SIG-M5 treated with dmso at 0.1 percent for 504 hours (cell line): ENCODE data around the gene CCNY.
A peak's percentile ranks its signal among the peaks of the same experiment; 100 is the strongest.

Source experiments
- DNase-seq: peaks from one replicate; lab custom pipeline; 2025; ENCODE audit not compliant: unreplicated experiment; lab: John Stamatoyannopoulos, UW

The CCNY gene

DNA sequence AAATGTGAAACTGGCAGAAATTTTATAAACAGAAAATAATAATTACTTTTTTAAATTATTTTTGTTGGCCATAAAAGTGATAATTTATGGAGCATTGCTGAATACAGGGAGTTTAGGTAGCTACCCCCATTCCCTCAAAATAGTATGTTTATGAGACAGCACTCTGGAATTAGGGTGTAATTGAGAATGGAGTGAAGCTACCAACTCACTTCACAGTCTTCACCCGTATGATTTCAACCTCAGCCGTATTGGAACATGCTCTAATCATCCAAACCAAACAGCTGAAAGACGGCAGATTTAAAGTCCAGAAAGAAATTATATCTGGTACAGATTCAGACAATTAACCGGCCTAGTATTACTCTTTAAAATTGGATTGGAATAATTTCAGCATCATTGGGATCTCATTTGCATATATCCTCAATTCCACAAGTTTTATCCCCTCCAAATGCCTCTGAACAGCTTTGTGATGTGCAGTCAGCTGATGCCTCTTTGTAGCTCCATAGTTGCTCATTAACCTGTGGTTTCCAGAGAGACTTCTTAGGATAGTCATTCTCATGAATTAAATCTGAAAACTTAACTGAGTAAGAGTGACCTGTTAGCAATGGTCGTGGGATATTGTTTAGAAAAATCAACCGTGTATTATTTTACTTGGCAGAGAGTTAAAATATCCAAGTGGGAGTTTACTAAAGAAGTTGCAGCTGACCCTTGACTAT is 209.7 kb downstream of the CCNY start:
- DNase-seq, result no peak

DNA sequence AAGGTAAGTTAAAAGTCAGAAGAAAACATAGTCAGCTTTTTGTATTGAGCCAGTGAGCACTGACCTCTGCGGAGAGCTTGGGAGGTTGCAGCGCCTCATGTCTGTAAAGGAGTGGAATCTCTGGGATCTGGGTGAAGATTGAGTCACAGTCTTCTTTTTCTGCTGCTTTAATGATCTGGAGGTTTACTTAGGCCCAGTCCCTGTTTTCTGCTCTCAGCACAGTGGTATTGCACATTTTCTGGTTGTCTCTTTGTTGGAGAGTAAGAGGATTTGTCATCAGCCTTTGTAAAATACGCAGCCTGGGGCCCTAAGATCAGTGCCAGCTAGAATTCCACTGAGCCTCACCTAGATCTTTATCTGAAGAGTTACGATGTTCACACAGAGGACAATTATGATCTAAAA is 210.5 kb downstream of the CCNY start:
- DNase-seq, result peak; percentile 20

DNA sequence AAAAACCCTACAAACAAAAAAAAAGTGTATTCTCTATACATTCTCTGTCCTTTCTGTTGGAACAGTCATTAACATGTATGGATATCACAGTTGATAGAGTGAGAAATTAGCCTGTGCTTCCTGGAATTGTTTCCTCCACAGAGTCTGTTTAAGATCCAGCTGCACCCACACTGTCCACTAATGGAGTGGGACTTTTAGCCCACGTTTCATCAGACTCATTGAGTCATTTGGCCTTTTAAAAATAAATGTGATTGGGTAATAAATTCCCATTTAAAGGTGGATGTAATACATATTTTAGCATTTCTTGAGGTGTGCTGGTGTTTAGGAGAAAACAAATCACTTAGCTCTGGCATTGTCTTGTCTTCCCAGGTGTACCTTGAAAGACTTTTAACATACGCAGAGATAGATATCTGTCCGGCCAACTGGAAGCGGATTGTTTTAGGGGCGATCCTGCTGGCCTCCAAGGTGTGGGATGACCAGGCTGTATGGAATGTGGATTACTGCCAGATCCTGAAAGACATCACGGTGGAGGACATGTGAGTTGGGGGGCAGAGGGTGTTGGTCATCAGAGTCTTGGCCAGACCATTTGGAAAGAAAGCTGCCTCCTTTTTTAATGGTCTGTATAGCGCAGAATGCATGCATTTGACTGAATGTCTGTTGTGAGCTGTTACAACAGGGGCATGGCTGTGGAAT is 216.5 kb downstream of the CCNY start:
- DNase-seq, result no peak

DNA sequence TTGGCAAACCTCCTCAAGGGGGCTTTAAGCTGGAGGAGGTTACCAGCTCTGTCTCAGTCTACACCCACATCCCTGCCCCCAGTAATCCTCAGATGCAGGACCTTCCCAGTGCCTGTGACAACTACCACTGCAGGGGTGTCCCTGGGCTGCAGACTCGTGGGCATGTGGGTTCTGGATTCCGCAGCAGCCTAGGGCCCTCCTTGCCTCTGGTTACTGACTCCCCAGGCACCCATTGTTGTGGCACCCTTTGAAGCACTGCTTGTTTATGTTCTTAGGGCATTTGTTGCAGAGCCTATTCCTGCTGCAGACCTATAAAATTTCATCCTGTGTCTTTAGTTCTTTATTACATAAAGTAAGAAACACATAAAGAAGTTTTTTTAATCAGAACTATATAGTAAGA is 217.7 kb downstream of the CCNY start:
- DNase-seq, result no peak

DNA sequence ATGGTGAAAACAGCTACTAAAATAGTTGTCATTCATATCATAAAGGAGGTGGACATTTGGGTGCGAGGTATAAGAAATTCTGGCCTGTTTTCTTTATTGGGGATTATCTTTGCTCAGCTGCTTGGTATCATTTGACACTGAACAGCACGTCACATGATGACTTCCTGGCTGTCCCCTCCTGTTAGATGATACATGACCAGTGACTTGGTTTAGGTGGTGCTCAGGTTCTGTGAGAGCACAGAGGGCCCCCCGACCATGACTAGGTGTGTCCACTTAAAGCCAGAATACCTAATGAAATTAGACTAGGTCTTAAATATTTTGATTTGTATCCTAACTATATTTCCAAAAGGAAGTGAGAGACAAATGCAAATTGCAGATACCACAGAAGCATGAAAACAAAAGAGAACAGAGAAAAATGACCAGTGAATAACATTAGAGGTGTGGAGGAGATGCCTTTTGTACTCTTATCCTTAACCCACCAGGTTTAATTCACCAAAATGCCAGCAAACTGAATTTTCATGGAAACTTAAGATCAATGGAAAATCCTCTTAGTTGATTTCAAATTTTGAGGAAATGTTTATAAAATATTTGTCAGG is 218.2 kb downstream of the CCNY start:
- no peak for DNase-seq

DNA sequence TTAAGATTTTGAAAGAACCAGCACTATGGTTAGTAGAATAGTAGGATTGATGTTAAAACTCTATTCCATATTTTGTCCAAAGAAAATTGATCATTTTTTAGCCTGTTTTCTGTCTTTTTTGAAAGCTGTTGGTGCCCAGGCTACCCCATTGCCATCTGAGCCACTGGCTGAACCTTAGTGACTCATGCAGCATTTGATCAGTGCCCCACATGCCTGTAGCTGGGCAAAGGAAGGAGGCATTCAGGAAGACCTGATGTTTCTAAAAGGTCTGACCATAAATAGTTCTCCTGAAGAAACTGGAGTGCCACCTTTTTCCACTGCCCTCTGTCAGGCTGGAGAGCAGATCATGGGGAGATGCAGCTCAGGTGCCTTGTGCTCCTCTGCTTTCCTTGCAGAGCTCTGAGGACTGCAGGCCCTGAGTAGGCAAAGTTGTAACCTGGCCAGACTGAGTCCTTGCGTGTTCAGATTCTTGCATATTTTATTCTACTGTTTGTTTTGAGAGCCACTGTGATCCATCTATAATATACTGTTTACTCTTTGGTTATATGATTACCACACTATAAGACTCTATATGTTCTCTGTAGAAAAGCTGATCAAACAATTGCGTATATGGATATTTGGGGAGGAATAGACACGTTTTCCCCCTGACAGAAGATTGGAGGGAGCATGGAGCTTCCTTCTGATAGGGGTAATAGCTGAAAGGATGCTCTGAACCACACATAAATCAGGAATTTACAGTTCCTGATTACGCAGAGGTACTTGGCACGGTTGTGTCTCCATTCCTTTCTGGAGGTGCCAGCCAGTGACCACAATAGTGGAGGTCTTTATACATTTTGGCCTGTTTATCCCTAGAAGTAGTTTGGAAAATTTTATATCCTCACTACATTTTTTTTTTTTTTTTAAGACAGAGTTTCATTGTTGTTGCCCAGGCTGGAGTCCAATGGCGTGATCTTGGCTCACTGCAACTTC is 219.9 kb downstream of the CCNY start:
- no peak for DNase-seq

DNA sequence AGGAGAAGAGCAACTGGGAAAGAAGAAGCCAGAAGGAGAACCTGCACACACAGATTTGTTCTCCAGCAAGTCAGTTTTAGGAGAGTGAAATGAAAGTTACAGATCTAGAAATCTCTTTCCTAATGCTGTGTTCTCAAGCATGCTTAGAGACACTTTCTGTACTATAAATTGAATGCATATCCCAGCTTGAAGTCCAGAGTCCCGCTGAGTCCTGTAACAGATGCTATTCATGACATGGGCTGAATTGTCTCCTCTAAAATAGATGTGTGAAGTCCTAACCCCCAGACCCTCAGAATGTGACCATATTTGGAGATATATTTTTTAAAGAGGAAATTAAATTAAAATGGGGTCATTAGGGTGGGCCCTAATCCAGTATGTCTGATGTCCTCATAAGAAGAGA is 222.0 kb downstream of the CCNY start:
- no peak for DNase-seq

DNA sequence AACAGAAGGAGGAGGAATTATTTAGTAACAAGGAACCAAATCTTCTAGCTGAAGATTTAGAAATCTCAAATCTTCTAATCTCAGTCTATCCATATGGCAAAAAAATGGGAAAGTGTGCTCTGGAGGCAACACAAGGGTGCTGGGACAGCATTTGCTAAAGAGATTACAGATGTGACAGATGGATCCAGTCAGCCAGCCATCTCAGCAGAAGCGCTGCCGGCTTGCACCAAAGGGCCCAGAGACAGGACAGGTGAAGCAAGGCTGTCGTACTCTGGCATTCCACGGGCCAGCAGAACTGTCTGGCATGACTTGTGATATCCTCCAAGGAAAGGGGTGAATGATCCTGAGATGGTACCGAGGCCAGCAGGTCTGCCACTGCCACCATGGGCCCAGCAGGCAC is 223.1 kb downstream of the CCNY start:
- no peak for DNase-seq

DNA sequence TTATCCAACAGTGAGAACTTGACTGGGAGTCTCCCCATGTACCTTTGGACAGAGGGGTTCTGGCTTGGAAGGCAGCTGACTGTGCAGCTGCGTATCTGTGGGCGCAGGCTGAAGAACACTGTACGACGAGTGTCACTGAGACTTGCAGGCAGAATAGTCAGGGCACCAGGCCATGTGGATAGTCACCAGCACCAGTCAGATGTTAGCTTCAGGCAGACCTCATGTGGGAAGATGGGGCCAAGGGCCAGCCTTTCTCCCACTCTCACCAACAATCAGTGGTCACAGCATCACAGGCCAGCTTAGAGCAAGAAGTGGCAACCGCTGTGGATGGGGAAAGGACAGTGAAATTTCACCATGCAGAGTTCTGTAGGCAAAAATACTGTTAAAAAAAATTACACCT is 225.4 kb downstream of the CCNY start:
- no peak for DNase-seq

DNA sequence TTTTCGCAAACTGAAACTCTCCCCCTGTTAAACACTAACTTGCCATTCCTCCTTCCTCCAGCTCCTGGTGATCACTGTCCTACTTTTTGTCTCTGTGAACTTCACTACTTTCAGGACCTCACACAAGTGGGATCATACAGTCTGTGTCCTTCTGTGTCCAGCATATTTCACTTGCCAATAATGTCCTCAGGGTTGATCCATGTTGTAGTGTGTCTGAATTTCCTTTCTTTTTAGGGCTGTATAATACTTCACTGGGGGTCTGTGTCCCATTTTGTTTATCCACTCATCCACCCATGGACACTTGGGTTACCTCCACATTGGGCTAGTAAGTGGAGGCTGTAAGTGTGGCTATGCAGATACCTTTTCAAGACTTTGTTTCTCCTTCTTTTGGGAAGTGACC is 226.1 kb downstream of the CCNY start:
- no peak for DNase-seq

DNA sequence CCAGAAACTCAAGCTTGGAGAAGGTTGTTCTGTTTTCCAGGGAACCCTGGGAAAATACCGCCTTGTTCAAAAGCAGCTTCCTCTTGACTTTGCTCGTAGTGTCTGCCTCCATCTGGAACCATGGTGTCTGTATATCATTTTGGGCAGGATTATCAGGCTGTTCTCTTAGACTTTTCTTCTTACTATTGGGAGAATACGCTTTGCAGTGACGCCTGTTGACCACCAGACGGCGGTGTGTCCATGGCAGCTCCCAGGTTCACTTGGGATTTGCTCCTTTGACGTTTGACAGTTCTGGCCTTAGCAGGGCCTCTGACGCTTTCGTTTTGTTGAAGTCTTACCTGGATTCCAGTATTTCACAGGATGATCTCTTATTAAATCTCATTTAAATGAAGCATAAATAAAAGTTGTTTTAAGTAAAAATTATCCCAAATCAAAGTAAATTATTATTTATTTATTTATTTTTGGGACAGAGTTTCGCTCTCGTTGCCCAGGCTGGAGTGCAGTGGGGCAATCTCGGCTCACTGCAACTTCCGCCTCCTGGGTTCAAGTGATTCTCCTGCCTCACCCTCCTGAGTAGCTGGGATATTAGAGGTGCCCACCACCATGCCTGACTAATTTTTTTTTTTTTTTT is 227.1 kb downstream of the CCNY start:
- DNase-seq, result peak; percentile 67

DNA sequence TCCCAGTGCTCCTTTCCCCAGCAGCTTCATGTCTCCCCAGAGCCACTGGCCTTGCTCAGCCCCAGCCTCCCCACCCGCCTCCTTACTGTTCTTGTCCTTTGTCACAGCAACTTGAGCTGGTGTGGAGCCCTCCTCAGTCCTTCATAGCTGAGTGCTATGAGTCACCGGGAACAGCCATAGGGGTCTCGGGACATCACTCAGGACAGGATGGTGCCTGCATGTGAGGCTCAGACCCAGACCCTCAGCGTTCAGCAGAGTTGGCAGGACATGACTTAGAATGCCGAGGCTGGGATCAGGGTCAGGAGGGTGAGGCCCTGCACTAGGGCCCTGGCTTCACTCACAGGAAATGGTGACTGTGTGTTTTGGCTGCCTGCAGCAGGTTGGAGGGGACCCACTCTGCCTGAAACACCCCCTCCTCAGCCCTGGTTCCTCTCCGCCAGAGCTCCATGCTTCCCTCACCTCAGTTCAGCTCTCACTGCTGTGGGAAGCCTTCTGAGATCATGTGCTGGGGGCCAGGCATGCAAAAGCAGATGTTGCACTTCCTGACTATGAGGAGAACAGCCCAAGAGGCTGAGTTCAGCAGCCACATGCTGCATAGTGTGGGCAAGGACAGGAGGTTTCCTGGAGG is 228.1 kb downstream of the CCNY start:
- no peak for DNase-seq

DNA sequence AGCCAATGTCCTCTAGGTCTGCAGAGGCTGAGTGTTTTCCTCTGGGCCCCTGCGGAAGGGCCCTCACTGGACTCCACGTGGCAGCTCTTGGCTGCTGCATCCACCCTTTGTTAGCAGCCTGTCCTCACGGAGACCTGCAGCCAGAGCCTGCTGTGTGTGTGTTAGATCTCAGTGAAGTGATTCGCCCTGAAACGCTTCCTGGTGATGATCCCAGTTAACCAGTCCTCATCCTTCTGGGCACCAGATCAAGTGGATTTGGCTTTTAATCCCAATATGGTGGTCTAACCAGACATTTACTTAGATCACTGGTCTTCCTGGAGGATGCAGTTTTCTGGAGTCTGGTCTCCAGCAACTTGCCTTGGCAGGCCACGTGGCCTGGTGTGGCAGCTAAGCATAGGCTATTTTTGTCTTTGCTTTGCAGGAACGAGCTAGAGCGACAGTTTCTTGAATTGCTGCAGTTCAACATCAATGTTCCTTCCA is 229.3 kb downstream of the CCNY start:
- no peak for DNase-seq

DNA sequence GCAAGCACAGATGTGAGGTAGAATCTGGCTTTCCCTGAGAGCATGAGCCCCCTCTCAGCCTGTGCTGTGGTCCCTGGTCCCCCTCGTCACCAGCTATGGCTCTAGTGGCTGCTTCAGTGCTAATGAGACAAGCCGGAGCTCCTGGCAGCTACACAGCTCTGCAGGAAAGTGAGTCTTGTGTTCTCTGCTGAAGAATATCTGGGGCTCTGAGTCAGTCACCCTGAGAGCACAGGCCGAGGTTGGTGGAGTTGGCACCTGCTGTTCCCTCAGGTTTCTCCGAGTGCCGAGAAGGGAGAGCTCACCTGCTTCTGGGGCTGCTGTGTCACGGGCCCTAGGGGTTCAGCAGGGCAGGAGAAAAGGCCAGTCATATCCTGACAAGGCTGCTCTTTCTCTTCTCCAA is 231.6 kb downstream of the CCNY start:
- no peak for DNase-seq

DNA sequence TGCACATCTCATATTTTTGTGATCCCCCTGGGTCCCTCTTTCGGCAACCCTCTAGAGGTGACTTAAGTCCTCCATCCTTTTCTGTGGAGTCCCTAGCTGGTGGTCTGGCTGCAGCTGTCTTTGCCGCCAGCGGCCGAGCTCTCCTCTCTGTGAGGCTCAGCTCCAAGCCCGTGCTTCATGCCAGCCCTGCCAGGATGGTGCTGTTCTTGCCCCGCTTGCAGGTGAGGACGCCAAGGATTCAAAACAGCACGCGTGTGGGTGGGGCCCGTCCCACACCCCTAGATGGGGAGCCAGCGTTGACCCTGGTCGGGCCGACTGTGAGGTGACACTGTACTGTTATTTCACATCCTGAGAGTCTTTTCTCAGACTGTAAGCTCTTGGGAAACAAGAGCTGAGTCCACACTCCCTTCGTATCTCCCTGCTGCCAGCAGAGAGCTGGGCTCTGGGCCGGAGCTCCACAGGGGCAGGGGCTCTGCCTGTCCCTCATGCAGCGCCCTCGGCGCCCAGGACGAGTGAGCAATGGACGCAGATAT is 232.2 kb downstream of the CCNY start:
- DNase-seq, result no peak

DNA sequence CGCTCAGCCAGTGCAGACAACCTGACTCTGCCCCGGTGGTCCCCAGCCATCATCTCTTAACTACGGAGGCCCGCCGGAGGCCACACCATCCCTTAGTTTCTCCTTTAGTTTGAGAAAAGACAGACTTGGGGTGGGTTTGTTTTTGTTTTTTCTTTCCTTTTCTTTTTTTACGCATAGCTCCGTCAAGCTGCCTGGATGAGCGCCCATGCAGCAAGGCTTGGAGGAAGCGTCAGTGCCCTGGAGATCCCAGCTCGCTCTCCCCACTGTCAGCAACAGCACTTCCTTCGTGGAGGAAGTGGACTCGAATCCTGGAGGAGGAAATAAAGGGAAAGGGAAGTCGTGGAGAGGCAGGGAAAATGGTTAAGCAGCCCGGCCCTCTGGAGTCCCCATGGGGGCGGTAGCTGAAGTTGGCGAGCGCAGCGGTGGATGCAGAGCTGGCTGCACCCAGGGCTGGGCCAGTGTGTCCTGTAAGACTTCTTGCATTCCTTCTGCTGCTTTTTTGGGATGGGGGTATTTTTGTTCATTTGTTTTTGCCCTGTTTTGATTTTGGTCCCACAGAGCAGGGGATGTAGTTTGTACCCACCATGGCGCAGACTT is 232.9 kb downstream of the CCNY start:
- DNase-seq, result no peak

DNA sequence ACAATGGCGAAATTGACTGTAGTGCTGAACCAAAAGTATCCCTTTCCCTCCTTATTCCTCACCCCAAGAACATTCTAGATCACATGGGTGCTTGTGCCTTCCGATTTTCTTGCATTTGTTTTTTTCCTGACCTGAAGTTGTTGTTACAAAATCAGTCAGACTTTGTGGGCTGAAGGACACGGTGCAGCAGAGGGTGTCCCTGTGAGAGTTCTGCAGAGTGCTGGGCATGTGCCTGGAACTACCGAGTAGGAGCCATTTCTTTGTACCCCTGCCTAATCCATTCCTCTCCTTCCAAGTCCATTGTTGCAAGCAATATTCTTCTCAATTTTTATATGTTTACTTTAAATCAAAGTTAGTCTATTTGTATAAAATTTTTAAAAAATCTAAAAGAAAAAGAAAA is 233.5 kb downstream of the CCNY start:
- DNase-seq, result no peak

DNA sequence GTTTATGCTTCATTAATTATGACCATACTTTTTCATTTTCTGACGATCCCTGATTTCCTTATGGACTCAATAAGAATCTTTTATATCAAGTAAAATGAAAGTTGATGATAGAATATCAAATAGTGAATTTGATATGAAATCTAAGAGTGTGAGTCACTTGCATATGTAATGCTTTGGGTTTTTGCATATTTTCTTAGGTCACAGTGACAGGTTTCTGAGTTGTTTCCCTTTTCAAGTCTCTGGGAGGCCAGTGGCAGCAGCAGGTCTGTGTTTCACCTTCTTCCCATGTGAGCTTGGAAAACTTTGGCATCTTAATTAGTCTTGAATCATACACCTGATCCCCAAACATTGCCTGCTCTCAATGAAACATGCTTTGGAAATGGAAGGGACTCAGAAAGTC is 234.1 kb downstream of the CCNY start:
- no peak for DNase-seq

DNA sequence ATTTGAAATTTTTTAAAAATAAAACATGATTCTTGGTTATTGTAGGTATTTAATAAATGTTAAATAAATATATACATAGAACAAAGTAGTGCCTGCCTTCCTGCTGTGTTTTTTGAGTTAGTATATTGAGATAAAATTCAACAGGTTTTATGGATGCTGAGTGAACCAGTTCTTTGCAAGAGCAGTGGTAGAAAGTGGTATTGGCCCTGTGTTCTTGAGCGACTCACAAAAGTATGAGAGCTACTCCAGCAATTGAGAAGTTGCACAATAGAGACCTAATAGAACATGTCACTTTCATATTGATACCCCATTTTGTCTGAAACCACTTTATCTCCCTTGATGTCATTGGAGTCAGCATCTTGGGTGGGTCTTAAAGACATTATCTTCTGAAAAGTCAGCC is 236.3 kb downstream of the CCNY start:
- no peak for DNase-seq

DNA sequence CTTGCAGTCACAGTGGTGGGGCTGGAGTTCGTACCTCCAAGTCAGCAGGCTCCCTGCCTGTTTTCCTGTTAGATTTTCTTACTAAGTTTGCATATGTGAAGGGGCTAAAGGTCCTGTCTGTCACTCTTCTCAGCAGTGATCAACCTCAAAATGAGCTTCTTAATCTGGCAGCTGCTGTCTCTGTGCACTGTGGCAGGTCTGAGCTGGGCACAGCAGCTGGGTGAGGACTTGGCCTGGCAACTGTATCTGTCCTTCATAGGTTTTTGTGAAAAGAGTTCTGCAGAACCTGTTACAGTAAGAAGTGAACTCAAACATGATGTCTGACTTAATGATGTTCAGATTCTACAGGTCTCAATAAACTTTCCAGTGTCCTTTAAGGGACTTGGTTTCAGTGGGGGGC is 237.5 kb downstream of the CCNY start:
- no peak for DNase-seq
